Dendritic cell treated with granulocyte-macrophage colony-stimulating factor and Interleukin-4, amounts not matched to agents 40 ng/mL and 50 ng/mL, for 4 days (primary cell): ENCODE results near the gene INPP5J.

Experiments
- H3K27ac Mint-ChIP-seq: one replicate; pipeline ENCODE4 v1.8.0; 2022; ENCODE audit warnings: mild to moderate bottlenecking, mixed read lengths
- H3K27me3 Mint-ChIP-seq: one replicate; pipeline ENCODE4 v1.8.0; 2022; ENCODE audit warnings: mild to moderate bottlenecking, mixed read lengths
- H3K36me3 Mint-ChIP-seq: one replicate; pipeline ENCODE4 v1.8.0; 2022; ENCODE audit warnings: low read depth, mixed read lengths
- H3K4me1 Mint-ChIP-seq: one replicate; pipeline ENCODE4 v1.8.0; 2022; ENCODE audit warnings: low read depth, mixed read lengths
- H3K4me3 Mint-ChIP-seq: one replicate; pipeline ENCODE4 v1.8.0; 2022; ENCODE audit warnings: mild to moderate bottlenecking, moderate library complexity, mixed read lengths
- H3K9me3 Mint-ChIP-seq: one replicate; pipeline ENCODE4 v1.8.0; 2022; ENCODE audit warnings: mixed read lengths
- intact Hi-C: fragments of 100-400 bp; cut with micrococcal nuclease; formaldehyde crosslinking; loops from one replicate; pipeline ENCODE4 v1.15.0; 2022

Gene INPP5J

GRCh38 chr22:31176923-31177322 is 54.2 kb downstream of the INPP5J start:
- Mint-ChIP-seq H3K4me3 (no peak overlapping the region), H3K27ac (no peak overlapping the region), H3K27me3 (no peaks in the 10 kb centered on the region), H3K9me3 (no peaks in the 10 kb centered on the region), H3K36me3 (peaks cover 61% of the 10 kb centered on the region), H3K4me1 (peaks cover 22% of the 10 kb centered on the region)
- intact Hi-C loops, result no loop called here

- Mint-ChIP-seq H3K4me1 (peaks cover 21% of the 10 kb centered on the region), H3K4me3 (no peak overlapping the region), H3K36me3 (peaks cover 61% of the 10 kb centered on the region), H3K9me3 (no peaks in the 10 kb centered on the region), H3K27ac (no peak overlapping the region), H3K27me3 (no peaks in the 10 kb centered on the region)
- intact Hi-C loops, result no loop called here
These were observed 54.8 kb downstream of the INPP5J start for GRCh38 chr22:31177420-31178162.

- Mint-ChIP-seq H3K4me1 (peaks cover 21% of the 10 kb centered on the region), H3K4me3 (no peak overlapping the region), H3K9me3 (no peaks in the 10 kb centered on the region), H3K27ac (no peak overlapping the region), H3K36me3 (peaks cover 66% of the 10 kb centered on the region), H3K27me3 (no peaks in the 10 kb centered on the region)
- intact Hi-C loops, result no loop called here
These were observed 56.1 kb downstream of the INPP5J start for GRCh38 chr22:31178859-31179258.

- Mint-ChIP-seq H3K4me3 (no peak overlapping the region), H3K4me1 (peaks cover 21% of the 10 kb centered on the region), H3K27ac (no peak overlapping the region), H3K27me3 (no peaks in the 10 kb centered on the region), H3K36me3 (peaks cover 70% of the 10 kb centered on the region), H3K9me3 (no peaks in the 10 kb centered on the region)
- intact Hi-C loops, result no loop called here
These were observed 56.6 kb downstream of the INPP5J start for GRCh38 chr22:31179345-31179744.

- intact Hi-C loops, result no loop called here
- Mint-ChIP-seq H3K27me3 (no peaks in the 10 kb centered on the region), H3K4me1 (peaks cover 7% of the 10 kb centered on the region), H3K4me3 (no peak overlapping the region), H3K27ac (no peak overlapping the region), H3K9me3 (no peaks in the 10 kb centered on the region), H3K36me3 (peaks cover 72% of the 10 kb centered on the region)
These were observed 61.2 kb downstream of the INPP5J start for GRCh38 chr22:31184015-31184414.
